NCI-H2107 (cell line): ENCODE measurements around the gene RHOG.
"Not testable (repeated sequence)": the region's sequence is repeated elsewhere in the genome, so short reads cannot be mapped to it uniquely, and the experiment has no call there.

Experiments
- DNase-seq: peaks from one replicate; lab custom pipeline; 2025; lab: John Stamatoyannopoulos, UW

RHOG gene

DNA sequence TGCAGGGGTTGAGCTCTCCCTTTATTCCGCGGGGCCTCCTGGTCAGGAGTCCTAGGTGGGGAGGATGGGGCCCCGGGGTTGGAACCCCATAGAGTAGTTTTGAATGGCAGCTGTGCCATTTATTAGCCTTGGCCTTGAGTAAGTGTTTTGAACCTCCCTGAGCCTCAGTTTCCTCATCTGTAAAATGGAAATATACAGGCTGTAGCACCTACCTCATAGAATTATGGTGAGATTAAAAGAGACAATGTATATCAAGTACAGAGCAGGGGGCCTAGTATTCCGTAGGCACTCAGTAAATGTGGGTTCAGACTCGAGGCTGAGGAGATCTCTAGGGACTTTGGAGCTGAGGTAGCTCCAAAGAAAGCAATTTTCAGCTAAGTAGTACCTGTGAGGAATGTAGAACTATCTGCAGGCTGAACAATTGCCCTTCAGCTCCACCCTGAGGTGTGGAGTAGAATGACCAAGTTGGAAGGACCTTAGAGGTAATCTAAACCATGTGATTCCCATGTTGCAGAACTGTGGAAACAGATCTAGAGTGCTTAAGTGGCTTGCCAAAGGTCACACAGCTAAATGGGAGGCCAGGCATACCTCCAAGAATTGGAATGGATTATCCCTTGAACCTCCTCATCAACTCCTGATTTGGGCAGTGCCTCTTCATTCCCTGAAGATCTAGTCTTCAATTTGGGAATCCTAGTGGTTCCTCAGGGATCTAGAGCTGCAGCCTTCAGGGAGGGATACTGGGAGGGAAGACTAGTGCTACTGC is 31.7 kb downstream of the RHOG start:
- peak; percentile 35 for DNase-seq

DNA sequence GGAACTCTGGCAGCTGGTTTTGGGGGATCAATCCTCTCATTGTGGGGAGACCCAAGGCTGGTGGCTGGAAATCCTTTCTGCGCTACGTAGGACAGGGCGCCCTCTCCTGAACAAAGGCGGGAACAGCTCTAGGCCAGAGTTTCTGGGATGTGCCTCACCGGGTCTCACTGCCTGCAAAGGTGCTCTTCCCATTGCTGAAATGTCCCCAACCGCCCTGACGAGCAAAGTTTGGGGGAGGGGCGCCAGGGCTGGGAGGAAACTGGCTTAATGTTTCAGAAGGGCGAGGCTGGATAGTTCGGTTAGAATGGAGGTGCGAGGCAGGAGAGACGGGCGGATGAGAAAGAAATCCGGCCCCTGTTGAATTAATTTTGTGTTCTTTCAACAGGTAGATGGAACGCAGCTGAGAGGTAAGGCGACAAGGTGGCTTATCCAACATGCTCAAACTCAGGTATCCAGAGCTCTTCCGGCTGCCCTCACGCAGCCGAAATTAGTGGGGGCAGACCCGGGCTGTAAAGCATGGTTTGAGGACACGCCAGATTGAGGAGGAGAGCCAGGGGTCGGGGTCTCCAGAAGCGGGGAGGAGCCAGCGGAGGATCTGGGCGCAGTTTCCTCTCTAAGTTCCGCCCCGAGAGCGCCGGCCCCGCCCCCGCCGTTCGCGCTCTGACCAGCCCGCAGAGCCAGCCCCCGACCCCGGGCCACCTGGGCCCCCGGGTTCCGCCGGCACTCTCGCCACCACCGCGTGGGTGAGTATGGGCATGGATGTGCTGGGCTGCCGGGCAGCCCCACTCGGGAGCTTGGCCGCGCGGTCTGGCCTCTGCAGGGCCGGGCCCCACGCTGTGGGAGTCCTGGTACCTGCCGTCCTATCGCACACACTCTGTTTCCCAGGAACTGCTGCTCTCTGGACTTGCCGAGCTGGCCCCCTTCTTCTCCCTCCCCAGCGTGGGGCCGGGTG is 32.6 kb downstream of the RHOG start, which contains the start of gene PGAP2:
PGAP2 (plus strand) TSS at position 652 of the 952 bp plus-strand sequence. CDS start 2,700 bp downstream, outside the sequence.
- DNase-seq, result no peak

DNA sequence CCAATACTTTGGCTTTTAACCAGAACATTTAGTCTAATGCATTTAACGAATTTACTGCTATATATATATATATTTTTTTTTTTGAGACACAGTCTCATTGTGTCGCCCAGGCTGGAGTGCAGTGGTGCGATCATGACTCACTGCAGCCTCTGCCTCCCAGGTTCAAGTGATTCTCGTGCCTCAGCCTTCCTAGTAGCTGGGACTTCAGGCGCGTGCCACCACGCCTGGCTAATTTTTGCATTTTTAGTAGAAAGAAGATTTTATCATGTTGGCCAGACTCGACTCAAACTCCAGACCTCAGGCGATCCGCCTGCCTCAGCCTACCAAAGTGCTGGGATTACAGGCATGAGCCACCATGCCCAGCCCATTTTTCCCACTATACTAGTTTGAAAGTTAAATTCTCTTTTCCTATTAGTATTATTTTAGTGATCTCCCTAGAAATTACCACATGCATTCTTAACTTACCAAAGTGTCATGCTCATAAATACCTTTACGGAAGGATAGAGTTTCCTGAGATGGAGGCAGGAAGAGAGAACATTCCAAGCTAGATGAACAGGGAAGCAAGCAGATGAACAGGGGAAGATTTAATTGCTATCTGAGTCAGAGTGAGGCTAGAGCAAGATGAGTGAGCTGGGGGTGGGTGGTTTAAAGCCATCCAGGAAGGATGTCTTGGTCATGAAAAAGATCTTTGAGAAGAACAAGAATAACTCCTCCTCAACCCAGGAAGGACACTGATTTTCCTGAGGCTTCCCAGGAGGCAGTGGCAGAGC is 36.8 kb downstream of the RHOG start:
- DNase-seq, result no peak

DNA sequence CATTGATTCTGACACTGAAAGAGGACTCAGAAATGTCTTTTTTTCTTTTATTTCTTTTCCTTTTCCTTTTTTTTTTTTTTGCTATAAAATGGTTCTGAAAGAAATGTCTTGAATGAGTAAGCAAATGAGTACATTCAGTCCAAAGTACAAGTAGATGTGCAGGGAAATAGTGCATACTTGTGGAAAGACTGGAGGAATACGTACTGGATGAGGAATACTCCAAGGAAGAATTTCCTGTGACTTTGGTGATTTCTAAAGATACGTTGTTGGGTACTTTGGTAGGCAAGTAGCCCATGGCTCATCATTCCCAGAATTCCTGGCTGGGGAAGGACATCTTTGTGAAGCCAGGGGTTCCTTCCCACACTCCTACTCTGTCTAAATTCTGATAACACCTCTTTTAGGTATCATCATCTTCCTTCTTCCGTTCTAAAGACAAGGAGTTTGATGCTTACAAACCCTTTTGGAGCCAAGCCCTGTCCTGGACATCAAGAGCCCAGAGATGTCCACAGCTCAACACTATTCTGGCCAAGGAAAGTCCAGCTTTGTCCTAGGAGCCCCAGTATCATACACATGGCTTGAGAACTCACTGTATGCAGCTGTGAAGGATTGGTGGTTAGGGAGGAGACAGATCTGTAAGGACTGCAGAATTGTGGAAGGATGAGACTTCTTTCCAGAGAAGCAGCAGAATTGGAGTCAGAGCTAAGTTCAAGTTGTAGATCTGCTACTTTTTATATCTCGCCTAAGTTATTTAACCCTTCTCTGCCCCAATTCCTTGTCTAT is 38.6 kb downstream of the RHOG start:
- no peak for DNase-seq

DNA sequence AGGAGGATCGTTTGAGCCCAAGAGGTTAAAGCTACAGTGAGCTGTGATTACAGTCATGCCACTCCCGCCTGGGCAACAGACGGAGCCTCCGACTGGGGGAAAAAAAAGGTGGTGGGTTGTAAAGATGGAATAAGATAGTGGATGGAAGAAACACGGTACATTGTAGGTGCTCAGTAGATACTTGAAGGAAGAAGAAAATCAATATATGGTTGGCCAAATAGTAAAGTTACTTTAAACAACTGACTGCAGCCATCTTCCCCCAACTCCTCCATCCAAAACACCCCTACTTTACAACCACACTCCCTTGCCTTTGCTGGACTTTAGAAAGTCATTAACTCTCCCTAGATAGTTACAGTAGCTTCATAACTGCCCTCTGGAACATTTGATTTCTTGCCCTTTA is 40.9 kb downstream of the RHOG start:
- DNase-seq, result no peak

DNA sequence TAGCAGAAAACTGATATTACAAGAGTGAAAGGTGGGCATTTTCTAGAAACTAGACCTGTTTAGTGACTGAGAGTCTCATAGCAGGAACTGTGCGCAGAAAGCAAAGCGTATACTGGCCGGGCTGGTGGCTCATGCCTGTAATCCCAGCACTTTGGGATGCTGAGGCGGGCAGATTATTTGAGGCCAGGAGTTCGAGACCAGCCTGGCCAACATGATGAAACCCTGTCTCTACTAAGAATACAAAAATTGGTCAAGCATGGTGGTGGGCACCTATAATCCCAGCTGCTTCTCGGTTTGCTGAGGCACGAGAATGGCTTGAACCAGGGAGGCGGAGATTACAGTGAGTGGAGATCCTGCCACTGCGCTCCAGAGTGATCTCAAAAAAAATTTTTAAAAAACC is 41.6 kb downstream of the RHOG start:
- DNase-seq, result no peak

DNA sequence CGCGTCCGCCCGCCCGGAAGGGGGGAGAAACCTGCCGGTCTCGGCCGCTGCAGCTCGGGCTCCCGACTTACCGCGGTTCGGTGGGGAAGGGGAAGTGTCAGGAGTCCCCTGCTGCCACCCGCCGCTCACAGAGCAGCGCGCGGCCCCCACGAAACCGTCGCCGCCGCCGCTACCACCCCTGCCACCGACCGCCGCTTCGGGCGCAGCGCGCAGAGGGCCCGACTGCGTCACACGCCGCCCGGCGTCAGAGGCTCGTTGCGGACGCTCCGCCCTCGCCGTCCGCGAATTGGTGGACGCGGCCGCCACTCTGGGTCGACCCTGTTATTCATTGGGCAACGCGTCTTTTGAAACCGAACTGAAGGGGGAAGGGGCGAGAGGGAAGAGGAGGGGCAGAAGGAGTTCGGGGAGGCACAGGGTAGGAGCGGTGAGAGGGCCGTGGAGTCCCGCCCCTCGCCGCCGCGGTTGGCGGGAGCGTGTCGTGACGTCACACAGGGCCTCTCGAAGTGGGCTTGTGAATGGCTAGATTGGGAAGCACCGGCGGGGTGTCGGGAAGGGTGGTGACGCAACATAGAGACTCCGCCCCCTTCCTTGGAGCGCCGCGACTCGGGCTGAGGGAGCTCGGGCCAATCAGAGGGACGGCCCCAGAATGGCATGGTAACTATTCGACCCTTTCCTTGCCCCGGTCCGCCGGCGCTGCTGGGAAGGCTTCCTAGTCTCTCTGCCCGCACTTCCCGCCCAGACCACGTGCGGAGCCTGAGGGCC is 43.2 kb downstream of the RHOG start, which contains the start of gene NUP98:
NUP98 (minus strand) TSS at position 226 of the 762 bp plus-strand sequence. CDS start 15,437 bp downstream, outside the sequence.
- peak; percentile 96 for DNase-seq

DNA sequence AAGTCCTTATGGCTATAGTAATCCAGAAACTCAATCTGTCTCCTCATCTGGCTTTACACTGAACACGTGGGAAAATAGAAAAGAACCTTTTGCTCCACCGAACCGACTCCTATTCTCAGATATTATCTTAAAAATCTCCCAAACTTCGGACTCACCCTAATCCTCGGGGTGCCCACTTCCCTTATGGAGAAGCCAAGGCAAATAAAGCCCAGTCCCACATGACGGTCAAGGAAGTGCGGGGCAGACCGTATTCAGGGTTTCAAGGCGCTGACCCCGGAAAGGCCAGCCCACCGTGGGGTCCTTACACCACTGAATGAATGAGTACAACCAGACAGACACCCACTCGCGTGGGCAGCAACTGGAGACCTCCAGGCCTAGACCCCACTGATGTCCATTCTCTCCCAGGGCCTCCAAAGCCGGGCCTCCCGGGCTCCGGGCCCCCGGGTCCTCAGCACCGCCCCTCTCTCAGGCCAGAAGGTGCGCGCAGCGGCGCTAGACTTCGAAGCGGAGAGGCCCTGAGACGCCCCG is 43.9 kb downstream of the RHOG start:
- DNase-seq, result no peak

DNA sequence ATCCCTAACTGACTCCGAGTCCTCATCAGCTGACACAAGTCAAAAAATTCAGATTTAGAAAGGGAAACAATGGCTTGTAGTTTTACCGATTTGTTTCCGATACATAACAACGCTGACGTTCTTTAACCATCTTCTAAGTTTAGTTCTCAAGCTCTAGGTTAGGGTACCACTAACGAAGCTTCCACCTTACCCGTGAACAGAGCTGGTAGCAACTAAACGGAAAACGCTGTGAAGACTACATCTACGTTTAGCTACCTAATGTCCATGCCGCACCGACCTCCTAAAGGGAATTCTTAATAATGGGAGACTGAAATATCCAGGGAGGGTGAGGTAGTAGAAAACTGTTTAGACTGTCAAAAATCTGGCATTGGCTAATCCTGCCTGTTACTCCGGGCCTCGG is 44.4 kb downstream of the RHOG start:
- DNase-seq, result no peak

DNA sequence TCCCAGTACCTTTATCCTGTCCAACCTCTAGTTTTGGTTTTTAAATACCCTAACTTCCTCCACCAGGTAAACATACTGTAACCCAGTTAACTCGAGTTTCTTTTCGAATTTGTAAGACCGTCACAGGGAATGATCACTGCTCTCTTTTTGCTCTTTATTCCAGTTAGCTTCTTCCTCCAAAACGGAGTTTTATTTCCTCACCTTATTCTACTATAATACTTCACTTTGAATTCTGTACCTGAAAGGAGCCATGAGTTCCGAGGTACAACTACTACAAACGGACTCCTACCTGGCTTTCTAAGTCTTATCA is 44.8 kb downstream of the RHOG start:
- DNase-seq, result no peak

DNA sequence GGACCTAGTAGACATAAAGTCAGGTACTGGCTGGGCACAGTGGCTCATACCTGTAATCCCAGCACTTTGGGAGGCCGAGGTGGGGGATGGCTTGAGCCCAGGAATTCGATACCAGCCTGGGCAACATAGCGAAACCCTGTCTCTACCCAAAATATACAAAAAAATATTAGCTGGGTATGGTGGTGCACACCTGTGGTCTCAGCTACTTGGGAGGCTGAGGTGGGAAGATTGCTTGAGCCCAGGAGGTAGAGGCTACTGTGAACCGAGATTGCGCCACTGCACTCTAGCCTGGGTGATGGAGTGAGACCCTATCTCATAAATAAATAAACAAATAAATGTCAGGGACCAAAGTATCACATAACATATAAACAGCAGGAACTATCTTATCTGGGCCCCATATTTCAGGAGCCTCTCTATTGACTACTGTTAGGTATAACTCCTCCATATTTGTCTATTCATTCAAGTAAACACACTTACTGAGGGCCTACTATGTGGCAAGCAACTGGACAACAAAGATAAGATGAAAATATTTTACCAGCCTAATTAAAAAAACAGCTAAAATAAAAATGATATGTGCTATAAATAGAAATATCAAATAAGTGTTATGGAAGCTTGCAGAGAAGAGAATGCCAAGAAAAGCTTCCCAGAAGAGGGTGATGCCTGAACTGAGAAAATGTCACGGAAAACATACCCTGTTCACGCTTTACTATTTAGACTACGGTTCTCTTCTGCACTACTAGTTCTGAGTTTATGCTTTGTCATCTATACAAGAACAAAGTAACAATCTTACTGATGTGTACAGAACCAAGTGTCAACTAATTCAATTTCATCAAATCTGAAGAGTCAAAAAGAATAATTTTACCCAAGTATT is 45.4 kb downstream of the RHOG start:
- no peak for DNase-seq

DNA sequence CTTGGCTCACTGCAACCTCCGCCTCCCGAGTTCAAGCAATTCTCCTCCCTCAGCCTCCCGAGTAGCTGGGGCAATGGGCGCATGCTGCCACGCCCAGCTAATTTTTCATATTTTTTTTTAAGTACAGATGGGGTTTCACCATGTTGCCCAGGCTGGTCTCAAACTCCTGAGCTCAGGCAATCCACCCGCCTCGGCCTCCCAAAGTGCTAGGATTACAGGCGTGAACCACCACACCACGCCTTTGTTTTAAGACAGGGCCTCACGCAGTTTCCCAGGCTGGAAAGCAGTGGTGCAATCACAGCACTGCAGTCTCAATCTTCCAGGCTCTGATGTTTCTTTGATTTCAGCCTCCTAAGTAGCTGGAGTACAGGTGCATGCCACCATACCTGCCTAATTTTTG is 46.4 kb downstream of the RHOG start:
- DNase-seq, result not testable (repeated sequence)

DNA sequence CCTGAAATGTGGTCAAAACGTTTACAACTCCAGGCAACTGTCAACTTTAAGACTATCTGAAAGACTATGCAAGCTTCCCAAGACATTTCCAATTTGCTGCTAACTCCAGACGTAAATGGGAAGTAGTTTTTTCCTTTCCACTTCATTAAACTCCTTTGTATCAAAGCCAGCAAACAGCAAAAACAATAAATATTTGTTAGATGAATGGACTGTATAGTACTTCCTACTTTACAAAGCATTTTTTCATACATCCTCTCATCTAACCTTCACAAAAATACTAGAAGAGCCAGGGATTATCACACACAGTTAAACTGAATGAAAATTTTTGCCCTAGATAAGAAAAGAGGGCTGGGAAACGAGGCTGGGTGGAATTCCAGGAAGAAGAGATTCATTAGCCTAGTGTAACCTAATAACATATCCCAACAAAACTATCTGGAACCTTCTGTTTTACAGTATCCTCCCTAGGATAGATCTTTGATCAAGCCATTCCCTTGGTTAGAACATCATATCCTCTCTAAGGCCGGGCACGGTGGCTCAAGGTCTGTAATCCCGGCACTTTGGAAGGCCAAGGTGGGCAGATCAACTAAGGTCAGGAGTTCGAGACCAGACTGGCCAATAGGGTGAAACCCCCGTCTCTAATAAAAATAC is 53.9 kb downstream of the RHOG start:
- DNase-seq, result no peak

DNA sequence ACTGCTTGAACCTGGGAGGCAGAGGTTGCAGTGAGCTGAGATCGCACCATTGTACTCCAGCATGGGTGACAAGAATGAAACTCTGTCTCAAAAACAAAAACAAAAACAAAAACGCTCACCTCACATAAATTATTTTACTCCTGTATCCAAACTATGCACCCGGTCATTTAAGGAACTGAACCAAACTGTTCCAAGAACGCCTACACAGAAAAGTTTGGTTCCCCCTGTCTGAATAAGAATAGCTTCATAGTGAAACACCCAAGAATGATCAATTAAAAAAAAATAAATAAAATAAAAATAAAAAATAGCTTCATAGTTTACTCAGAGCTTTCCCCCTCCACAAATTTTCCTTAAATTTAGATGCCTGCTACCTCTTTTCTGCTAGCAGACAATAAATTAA is 57.1 kb downstream of the RHOG start:
- no peak for DNase-seq

DNA sequence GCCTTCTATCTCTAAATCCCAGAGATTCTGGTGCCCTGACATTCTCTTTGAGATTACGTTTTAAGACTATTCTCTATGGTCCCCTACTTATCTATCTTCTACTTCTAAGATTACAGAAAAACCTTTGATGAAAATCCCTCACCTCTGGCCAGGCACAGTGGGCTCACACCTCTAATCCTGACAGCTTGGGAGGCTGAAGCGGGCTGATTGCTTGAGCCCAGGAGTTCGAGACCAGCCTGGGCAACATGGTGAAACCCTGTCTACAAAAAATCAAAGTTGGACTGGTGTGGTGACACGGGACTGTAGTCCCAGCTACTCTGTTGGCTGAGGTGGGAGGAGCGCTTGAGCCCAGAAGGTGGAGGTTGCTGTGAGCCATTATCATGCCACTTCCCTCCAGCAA is 57.8 kb downstream of the RHOG start:
- no peak for DNase-seq

DNA sequence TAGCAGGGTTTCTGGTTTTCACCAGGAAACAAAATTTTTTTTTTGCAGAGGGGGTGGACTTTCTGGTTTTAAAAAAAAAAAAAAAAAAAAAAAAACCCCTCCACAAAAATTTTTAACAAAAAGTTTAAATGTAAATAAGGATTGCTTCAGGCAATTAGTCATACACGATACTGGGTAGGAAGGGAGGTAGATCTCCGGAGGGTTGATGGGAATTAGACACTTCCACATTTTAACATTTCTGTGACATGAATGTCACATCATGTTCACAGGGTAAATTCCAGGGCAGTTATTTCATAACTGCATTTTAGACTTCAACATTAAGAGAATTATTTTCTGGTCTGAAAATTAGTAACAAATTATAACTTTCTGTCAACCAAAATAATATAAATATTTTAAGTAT is 59.3 kb downstream of the RHOG start:
- DNase-seq, result no peak
